ENCODE results near the gene IFI27L2.

GRCh38 chr14:94080621-94081385 is 48.6 kb downstream of the IFI27L2 start, which contains the start of the genes DDX24 and IFI27L1:
- TF ChIP-seq CTCF (IDR thresholded peaks at IDR 0.05) (peak in 1 of 3 donors; percentile 7), POLR2A (IDR thresholded peaks at IDR 0.05) (peak; percentile 95)
